AG08395 (cell line): ENCODE data around the gene UBE2D1.
A peak's percentile ranks its signal among the peaks of the same experiment; 100 is the strongest.

Experiments used
- DNase-seq: peaks from one replicate; pipeline ENCODE4 v3.0.0; 2012; ENCODE audit warnings: mixed read lengths, low spot score

UBE2D1 gene

GRCh38 chr10:58334817-58335305, at the start of gene UBE2D1:
UBE2D1 (plus strand) TSS chr10:58335006; CDS start chr10:58335202, 196 bp downstream.
- peak; percentile 88 for DNase-seq

DNA sequence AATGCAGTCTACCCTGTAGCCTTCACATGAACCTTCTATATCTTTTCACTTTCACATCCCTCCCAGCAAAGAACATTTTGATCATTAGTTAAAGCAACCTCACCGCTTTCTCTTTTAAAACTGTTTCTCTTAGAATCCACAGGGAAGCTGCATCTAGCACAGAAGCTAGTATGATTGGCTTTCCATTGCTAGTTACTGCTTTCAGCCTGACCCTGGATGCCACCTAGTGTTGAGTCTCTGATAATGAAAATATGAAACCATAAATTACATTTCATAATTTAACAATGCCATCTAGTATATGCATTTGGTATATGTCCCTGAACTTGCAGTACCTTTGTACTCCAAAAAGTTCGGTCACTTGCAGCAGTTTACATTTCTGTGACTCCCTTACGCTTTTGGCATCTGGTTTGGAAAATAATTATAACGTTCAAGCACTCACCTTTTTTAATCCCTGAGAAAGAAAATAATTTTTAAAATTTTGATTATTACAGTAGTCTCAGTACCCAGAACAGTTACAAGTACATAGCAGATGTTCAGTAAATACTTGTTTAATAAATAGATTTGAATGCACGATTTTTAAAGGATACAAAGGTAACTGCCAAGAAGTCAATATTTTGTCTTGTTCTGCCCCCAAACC, 43.1 kb upstream of the UBE2D1 start:
- peak; percentile 64 for DNase-seq

DNA sequence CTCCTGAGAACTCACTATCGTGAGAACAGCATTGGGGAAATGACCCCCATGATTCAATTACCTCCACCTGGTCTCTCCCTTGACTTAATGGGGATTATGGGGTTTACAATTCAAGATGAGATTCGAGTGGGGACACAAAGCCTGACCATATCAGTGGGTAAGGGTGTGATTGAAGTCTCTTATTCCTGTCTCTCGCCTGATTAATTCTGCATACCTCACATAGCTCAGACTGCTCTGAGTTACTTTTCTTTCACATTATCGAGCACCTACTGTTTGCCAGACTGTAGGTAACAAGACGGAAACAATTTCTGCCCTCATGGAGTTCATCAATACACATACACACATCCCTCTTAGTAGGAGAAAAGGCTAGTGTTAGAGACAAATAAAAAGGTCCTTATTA, 40.8 kb upstream of the UBE2D1 start:
- DNase-seq: no peak

DNA sequence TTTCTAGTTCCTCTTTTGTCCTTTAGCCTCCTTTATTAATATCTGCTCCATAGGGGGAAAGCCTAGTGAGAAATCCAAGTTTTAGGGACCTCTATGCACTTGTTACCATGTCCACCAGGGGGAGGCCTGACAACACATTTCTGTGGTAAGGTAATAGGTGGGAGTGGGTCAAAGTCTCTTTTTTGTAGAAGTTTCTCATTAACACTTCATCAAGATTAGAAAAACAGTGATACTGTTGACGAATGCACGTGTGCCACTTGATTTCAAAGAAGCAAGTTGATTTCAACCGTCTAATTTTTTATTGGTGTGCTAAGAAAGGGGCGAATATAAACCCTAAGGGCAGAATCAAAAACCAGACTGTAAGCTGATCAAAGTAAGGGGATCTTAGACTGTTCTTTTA, 35.2 kb upstream of the UBE2D1 start:
- peak; percentile 66 for DNase-seq

GRCh38 chr10:58300676-58301075, 34.1 kb upstream of the UBE2D1 start:
- no peak for DNase-seq

GRCh38 chr10:58302254-58302653, 32.6 kb upstream of the UBE2D1 start:
- no peak for DNase-seq

- no peak for DNase-seq
Observed at GRCh38 chr10:58304099-58304633, 30.6 kb upstream of the UBE2D1 start.

DNA sequence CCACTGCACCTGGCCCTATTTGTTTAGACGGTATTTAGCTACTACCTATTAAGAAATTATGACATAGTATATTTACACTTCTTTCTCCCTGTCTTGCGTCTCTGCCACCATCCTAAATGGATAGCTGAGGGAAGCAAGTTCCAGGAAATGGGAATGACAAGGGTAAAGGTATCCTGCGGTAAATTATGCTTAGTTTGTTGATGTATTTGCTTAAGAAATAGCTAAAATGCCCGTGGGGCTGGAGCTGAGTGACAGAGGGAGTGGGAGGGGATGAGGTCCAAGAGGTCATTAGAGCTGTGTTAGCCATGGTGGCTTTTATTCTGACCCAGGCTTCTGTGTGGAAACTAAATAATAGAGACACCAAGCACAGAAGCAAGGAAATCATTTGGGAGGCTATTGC, 29.0 kb upstream of the UBE2D1 start:
- DNase-seq: no peak

- no peak for DNase-seq
Observed at GRCh38 chr10:58307676-58308075, 27.1 kb upstream of the UBE2D1 start.

- DNase-seq: no peak
Observed at GRCh38 chr10:58311026-58311425, 23.8 kb upstream of the UBE2D1 start.

- DNase-seq: no peak
Observed at GRCh38 chr10:58316874-58317273, 17.9 kb upstream of the UBE2D1 start.

DNA sequence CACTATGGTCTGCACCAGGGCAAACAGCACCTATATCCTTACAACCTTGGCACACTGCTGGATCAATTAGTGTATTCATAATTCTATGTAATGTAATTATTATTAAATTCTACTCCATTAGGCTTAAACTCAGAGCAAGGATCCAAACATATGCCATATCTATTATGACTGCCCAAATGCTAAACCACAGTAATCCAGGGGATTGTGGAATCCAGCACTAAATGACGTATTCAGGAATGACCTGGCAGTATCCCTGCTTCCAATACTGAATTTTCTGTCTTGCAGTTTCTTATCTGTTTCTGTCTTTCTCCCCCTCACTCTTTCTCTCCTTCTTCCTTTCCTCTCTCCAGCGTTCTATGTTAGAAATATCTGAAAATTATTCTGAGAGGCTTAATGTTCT, 16.5 kb upstream of the UBE2D1 start:
- no peak for DNase-seq

- DNase-seq: no peak
Observed at GRCh38 chr10:58319599-58319998, 15.2 kb upstream of the UBE2D1 start.

DNA sequence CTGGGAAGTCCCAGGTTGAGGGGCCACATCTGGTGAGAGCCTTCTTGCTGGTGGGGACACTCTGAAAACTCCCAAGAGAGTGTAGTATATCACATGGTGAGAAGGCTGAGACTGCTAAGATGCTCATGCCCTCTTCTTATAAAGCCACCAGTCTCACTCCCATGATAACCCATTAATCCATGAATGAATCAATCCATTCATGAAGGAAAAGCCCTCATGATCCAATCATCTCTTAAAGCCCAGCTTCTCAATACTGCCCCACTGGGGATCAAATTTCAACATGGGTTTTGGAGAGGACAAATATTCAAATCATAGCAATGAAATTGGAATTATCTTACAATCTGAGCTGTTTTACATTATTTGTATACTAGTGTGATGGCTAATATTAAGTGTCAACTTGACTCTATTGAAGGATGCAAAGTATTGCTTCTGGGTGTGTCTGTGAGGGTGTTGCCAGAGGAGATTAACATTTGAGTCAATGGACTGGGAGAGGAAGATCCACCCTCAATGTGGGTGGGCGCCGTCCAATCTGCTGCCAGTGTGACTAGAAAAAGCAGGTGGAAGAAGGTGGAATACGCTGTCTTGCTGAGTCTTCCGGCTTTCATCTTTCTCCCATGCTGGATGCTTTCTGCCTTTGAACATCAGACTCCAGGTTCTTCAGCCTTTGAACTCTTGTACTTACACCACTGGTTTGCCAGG, 14.3 kb upstream of the UBE2D1 start:
- no peak for DNase-seq

GRCh38 chr10:58322072-58322834, 12.6 kb upstream of the UBE2D1 start:
- no peak for DNase-seq

GRCh38 chr10:58322835-58323209, 12.0 kb upstream of the UBE2D1 start:
- DNase-seq: no peak

- DNase-seq: peak; percentile 88
Observed at GRCh38 chr10:58326967-58327381, 7.8 kb upstream of the UBE2D1 start.

DNA sequence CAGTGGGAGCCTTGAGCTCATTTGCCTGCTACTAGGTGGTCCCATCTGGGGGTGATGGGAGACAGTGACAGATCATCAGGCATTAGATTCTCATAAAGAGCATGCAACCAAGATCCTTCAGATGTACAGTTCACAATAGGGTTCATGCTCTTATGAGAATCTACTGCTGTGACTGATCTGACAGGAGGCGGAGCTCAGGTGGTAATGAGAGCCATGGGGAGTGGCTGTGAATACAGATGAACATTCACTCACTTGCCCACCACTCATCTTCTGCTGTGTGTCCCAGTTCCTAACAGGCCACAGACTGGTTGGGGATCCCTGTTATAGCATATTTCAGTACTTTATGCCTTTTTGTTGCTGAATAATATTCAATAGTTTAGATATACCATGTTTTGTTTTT, 6.6 kb upstream of the UBE2D1 start:
- DNase-seq: no peak

DNA sequence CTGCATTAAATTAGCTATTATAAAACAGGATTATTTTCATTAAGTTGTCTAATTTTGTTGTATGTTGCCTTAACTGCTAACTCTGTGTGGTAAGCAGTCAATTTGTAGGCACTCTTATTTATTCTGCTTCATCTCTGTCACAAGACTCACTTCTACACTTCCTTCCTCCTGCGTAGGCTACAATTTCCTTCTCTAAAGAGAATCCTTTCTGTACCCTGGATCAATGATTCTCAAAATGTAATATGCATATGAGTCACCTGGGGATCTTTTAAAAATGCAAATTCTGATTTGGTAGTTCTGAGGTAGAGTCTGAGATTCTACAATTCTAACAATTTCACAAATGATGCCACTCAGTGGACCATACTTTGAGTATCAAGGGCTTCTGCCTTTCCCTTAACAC, 4.4 kb upstream of the UBE2D1 start:
- DNase-seq: no peak

DNA sequence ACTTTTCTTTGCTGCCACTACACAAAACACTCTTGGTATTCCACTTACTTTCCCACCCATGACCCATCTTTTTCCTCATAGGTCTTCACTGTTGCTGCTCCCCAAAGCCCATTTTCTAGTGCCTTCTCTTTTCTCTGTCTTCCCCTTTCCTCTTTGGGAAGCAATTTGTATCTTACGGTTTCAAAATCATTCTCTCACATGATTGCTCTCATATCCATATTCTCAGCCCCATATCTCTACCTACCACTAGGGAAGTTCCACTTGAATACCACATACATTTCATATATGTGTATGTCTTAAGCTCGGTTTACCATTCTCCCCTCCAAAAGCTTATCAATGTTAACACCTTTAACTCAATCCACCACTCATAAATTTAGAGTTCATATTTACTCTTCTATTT, 3.2 kb upstream of the UBE2D1 start:
- no peak for DNase-seq

- peak; percentile 35 for DNase-seq
Observed at GRCh38 chr10:58335306-58336005, 650 bp downstream of the UBE2D1 start.

DNA sequence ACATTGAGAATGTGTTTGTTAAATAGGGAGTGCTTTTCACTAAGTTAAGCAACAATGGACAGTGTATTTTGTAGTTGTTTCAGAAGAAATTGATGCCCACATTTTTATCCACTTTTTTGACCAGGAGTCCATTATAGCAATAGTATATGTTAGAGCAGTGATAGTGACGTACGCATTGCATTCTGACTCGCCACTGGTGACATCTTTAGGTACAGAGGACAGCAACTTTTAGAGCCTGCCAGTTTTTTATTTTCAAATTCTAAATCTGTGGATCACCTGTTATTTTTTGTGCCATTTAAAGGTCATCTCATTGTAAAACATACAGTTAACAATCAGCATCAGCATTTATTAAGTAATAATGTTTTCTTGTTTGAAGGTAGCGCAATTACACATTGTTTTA, 1.4 kb downstream of the UBE2D1 start:
- DNase-seq: no peak
